Activated naive CD8-positive, alpha-beta T cell treated with anti-CD3 and anti-CD28 coated beads for 36 hours (primary cell): ENCODE measurements around the gene ISG15. TPM values are rescaled to one million over a fixed set of nuclear protein-coding genes. Genes with fewer than 3 reads are reported as not detected.
"Not testable (repeated sequence)": the region's sequence is repeated elsewhere in the genome, so short reads cannot be mapped to it uniquely, and the experiment has no call there.

Experiments used
- DNase-seq: peaks from one replicate; pipeline ENCODE4 v3.0.0; 2021
- H3K27ac Mint-ChIP-seq: one replicate; pipeline ENCODE4 v1.8.0; 2022; ENCODE audit warnings: mild to moderate bottlenecking, moderate library complexity, mixed read lengths
- H3K27me3 Mint-ChIP-seq: one replicate; pipeline ENCODE4 v1.8.0; 2022; ENCODE audit warnings: mild to moderate bottlenecking, mixed read lengths
- H3K36me3 Mint-ChIP-seq: one replicate; pipeline ENCODE4 v1.8.0; 2021; ENCODE audit warnings: mild to moderate bottlenecking, mixed read lengths
- H3K4me1 Mint-ChIP-seq: one replicate; pipeline ENCODE4 v1.8.0; 2021; ENCODE audit warnings: mixed read lengths
- H3K4me3 Mint-ChIP-seq: one replicate; pipeline ENCODE4 v1.8.0; 2022; ENCODE audit warnings: mild to moderate bottlenecking, moderate library complexity, mixed read lengths
- H3K9me3 Mint-ChIP-seq: one replicate; pipeline ENCODE4 v1.8.0; 2022; ENCODE audit warnings: mixed read lengths
- total RNA-seq, 2 experiments: library from RNA; stranded (reverse); gene quantifications; one replicate each; pipeline ENCODE4 v1.2.3, GENCODE V29; 2021

Gene ISG15
- total RNA-seq, 2 experiments from 2014 or later = 71.7 to 78.4 TPM

- DNase-seq = no peak
- H3K27ac Mint-ChIP-seq = no peak within 1 kb of the TSS
- no peaks in the 10 kb centered on the region for H3K9me3 Mint-ChIP-seq
- H3K36me3 Mint-ChIP-seq = no peaks in the 10 kb centered on the region
- H3K4me1 Mint-ChIP-seq = no peaks in the 10 kb centered on the region
- H3K4me3 Mint-ChIP-seq = no peak within 1 kb of the TSS
- H3K27me3 Mint-ChIP-seq = peaks cover 27% of the 10 kb centered on the region
Measured at GRCh38 chr1:981955-982558, 31.2 kb upstream of the ISG15 start, which contains the start of gene PERM1. TSS of gene PERM1 (minus strand) at chr1:982093. CDS start at chr1:981029, 1,064 bp downstream.

- Mint-ChIP-seq H3K27ac (no peak overlapping the region), H3K27me3 (peaks cover 33% of the 10 kb centered on the region), H3K4me3 (no peak overlapping the region), H3K36me3 (no peaks in the 10 kb centered on the region), H3K9me3 (no peaks in the 10 kb centered on the region), H3K4me1 (no peaks in the 10 kb centered on the region)
- no peak for DNase-seq
Measured at GRCh38 chr1:982765-983436, 30.4 kb upstream of the ISG15 start.

GRCh38 chr1:983798-984475 lies 29.4 kb upstream of the ISG15 start:
- H3K9me3 Mint-ChIP-seq = no peaks in the 10 kb centered on the region
- peak; percentile 60 for DNase-seq
- H3K27me3 Mint-ChIP-seq = peaks cover 38% of the 10 kb centered on the region
- no peak overlapping the region for H3K4me3 Mint-ChIP-seq
- H3K4me1 Mint-ChIP-seq = no peaks in the 10 kb centered on the region
- no peaks in the 10 kb centered on the region for H3K36me3 Mint-ChIP-seq
- no peak overlapping the region for H3K27ac Mint-ChIP-seq

- H3K36me3 Mint-ChIP-seq = no peaks in the 10 kb centered on the region
- no peaks in the 10 kb centered on the region for H3K4me1 Mint-ChIP-seq
- H3K27ac Mint-ChIP-seq = no peak overlapping the region
- no peak for DNase-seq
- no peaks in the 10 kb centered on the region for H3K9me3 Mint-ChIP-seq
- H3K4me3 Mint-ChIP-seq = no peak overlapping the region
- H3K27me3 Mint-ChIP-seq = peaks cover 43% of the 10 kb centered on the region
Measured at GRCh38 chr1:984476-984814, 28.9 kb upstream of the ISG15 start.

- H3K36me3 Mint-ChIP-seq = no peaks in the 10 kb centered on the region
- H3K9me3 Mint-ChIP-seq = no peaks in the 10 kb centered on the region
- H3K4me1 Mint-ChIP-seq = no peaks in the 10 kb centered on the region
- H3K4me3 Mint-ChIP-seq = no peak overlapping the region
- H3K27me3 Mint-ChIP-seq = peaks cover 50% of the 10 kb centered on the region
- DNase-seq = no peak
- H3K27ac Mint-ChIP-seq = no peak overlapping the region
Measured at GRCh38 chr1:985126-985525, 28.2 kb upstream of the ISG15 start.

GRCh38 chr1:988061-988460 lies 25.2 kb upstream of the ISG15 start:
- not testable (repeated sequence) for DNase-seq, H3K27ac Mint-ChIP-seq, H3K36me3 Mint-ChIP-seq, H3K9me3 Mint-ChIP-seq, H3K4me1 Mint-ChIP-seq, H3K4me3 Mint-ChIP-seq
- H3K27me3 Mint-ChIP-seq = peaks cover 49% of the 10 kb centered on the region

GRCh38 chr1:991275-991674 lies 22.0 kb upstream of the ISG15 start:
- Mint-ChIP-seq H3K27me3 (peaks cover 45% of the 10 kb centered on the region), H3K4me1 (peaks cover 11% of the 10 kb centered on the region)
- H3K4me3 Mint-ChIP-seq, DNase-seq, H3K27ac Mint-ChIP-seq, H3K36me3 Mint-ChIP-seq, H3K9me3 Mint-ChIP-seq: not testable (repeated sequence)

- H3K27me3 Mint-ChIP-seq = peaks cover 45% of the 10 kb centered on the region
- peak overlapping the region; percentile 6 for H3K4me3 Mint-ChIP-seq
- DNase-seq = no peak
- H3K36me3 Mint-ChIP-seq = no peaks in the 10 kb centered on the region
- H3K4me1 Mint-ChIP-seq = peaks cover 12% of the 10 kb centered on the region
- H3K9me3 Mint-ChIP-seq = peaks cover 4% of the 10 kb centered on the region
- H3K27ac Mint-ChIP-seq = no peak overlapping the region
Measured at GRCh38 chr1:991895-992294, 21.4 kb upstream of the ISG15 start.

GRCh38 chr1:992362-992761 lies 20.9 kb upstream of the ISG15 start:
- no peaks in the 10 kb centered on the region for H3K36me3 Mint-ChIP-seq
- H3K27ac Mint-ChIP-seq = no peak overlapping the region
- H3K4me1 Mint-ChIP-seq = peaks cover 13% of the 10 kb centered on the region
- no peak for DNase-seq
- peaks cover 4% of the 10 kb centered on the region for H3K9me3 Mint-ChIP-seq
- H3K4me3 Mint-ChIP-seq = peak overlapping the region; percentile 6
- peaks cover 47% of the 10 kb centered on the region for H3K27me3 Mint-ChIP-seq

GRCh38 chr1:993379-993995 lies 19.8 kb upstream of the ISG15 start:
- no peak overlapping the region for H3K27ac Mint-ChIP-seq
- peaks cover 4% of the 10 kb centered on the region for H3K9me3 Mint-ChIP-seq
- no peaks in the 10 kb centered on the region for H3K36me3 Mint-ChIP-seq
- H3K27me3 Mint-ChIP-seq = peaks cover 43% of the 10 kb centered on the region
- H3K4me1 Mint-ChIP-seq = peaks cover 13% of the 10 kb centered on the region
- DNase-seq = no peak
- H3K4me3 Mint-ChIP-seq = no peak overlapping the region

GRCh38 chr1:994546-994945 lies 18.8 kb upstream of the ISG15 start:
- not testable (repeated sequence) for H3K4me3 Mint-ChIP-seq, H3K36me3 Mint-ChIP-seq, H3K27ac Mint-ChIP-seq, H3K9me3 Mint-ChIP-seq, DNase-seq
- Mint-ChIP-seq H3K27me3 (peaks cover 37% of the 10 kb centered on the region), H3K4me1 (peaks cover 13% of the 10 kb centered on the region)

- Mint-ChIP-seq H3K4me1 (peaks cover 14% of the 10 kb centered on the region), H3K27me3 (peaks cover 34% of the 10 kb centered on the region), H3K36me3 (no peaks in the 10 kb centered on the region), H3K4me3 (no peak overlapping the region), H3K9me3 (peaks cover 4% of the 10 kb centered on the region), H3K27ac (no peak overlapping the region)
- no peak for DNase-seq
Measured at GRCh38 chr1:995665-996633, 17.3 kb upstream of the ISG15 start.

- H3K36me3 Mint-ChIP-seq = no peaks in the 10 kb centered on the region
- peaks cover 41% of the 10 kb centered on the region for H3K27me3 Mint-ChIP-seq
- peaks cover 9% of the 10 kb centered on the region for H3K4me1 Mint-ChIP-seq
- H3K4me3 Mint-ChIP-seq = no peak overlapping the region
- DNase-seq = no peak
- no peak overlapping the region for H3K27ac Mint-ChIP-seq
- peaks cover 4% of the 10 kb centered on the region for H3K9me3 Mint-ChIP-seq
Measured at GRCh38 chr1:996851-997712, 16.2 kb upstream of the ISG15 start.

- peaks cover 46% of the 10 kb centered on the region for H3K27me3 Mint-ChIP-seq
- H3K4me3 Mint-ChIP-seq = no peak overlapping the region
- no peak for DNase-seq
Measured at GRCh38 chr1:997713-997992, 15.6 kb upstream of the ISG15 start.

More at GRCh38 chr1:997713-997992, 15.6 kb upstream of the ISG15 start:
- Mint-ChIP-seq H3K9me3 (peaks cover 1% of the 10 kb centered on the region), H3K36me3 (no peaks in the 10 kb centered on the region), H3K27ac (no peak overlapping the region), H3K4me1 (peaks cover 6% of the 10 kb centered on the region)
